GM23248 (cell line): ENCODE data around the gene NDUFA13. TPM values are rescaled to one million over a fixed set of nuclear protein-coding genes. Genes with fewer than 3 reads are reported as not detected.

Source experiments
- DNase-seq: peaks from one replicate; pipeline ENCODE4 v3.0.0-alpha.2; 2015
- H2AFZ ChIP-seq: fragments of 200-600 bp; sonication (generic); 2 replicates; pipeline ENCODE4 v1.6.1; 2016; ENCODE audit warnings: antibody characterized with exemption
- H3F3A ChIP-seq: fragments of 200-600 bp; sonication (generic); 2 replicates; pipeline ENCODE4 v1.6.1; 2016; ENCODE audit warnings: mild to moderate bottlenecking, antibody characterized with exemption, mixed run types; ENCODE audit not compliant: insufficient read depth
- H3K27ac ChIP-seq: fragments of 200-600 bp; sonication (generic); 2 replicates; pipeline ENCODE4 v1.5.1; 2016; ENCODE audit warnings: mild to moderate bottlenecking
- H3K27me3 ChIP-seq: fragments of 200-600 bp; sonication (generic); replicated peaks from 2 replicates; pipeline ENCODE4 v1.6.1; 2016; ENCODE audit warnings: mild to moderate bottlenecking; ENCODE audit not compliant: insufficient read depth
- H3K36me3 ChIP-seq: fragments of 200-600 bp; sonication (generic); 2 replicates; pipeline ENCODE4 v1.6.1; 2016; ENCODE audit warnings: low read depth, mild to moderate bottlenecking
- H3K4me1 ChIP-seq: fragments of 200-600 bp; sonication (generic); 2 replicates; pipeline ENCODE4 v1.6.1; 2016; ENCODE audit warnings: mild to moderate bottlenecking; ENCODE audit not compliant: insufficient read depth
- H3K4me2 ChIP-seq: fragments of 200-600 bp; sonication (generic); one replicate; pipeline ENCODE4 v1.6.1; 2016; ENCODE audit warnings: mild to moderate bottlenecking; ENCODE audit not compliant: unreplicated experiment
- H3K4me3 ChIP-seq: fragments of 200-600 bp; sonication (generic); 2 replicates; pipeline ENCODE4 v1.5.1; 2016; ENCODE audit warnings: mild to moderate bottlenecking
- H3K79me2 ChIP-seq: fragments of 200-600 bp; sonication (generic); 2 replicates; pipeline ENCODE4 v1.6.1; 2016; ENCODE audit warnings: mild to moderate bottlenecking; ENCODE audit not compliant: insufficient read depth
- H3K9ac ChIP-seq: fragments of 200-600 bp; sonication (generic); 2 replicates; pipeline ENCODE4 v1.6.1; 2016; ENCODE audit warnings: mild to moderate bottlenecking
- H3K9me2 ChIP-seq: fragments of 200-600 bp; sonication (generic); 2 replicates; pipeline ENCODE4 v1.6.1; 2016; ENCODE audit warnings: mixed run types, mild to moderate bottlenecking, moderate library complexity; ENCODE audit not compliant: insufficient read depth
- H3K9me3 ChIP-seq: fragments of 200-600 bp; sonication (generic); one replicate; pipeline ENCODE4 v1.6.1; 2017; ENCODE audit warnings: low read depth
- H4K20me1 ChIP-seq: fragments of 200-600 bp; sonication (generic); 2 replicates; pipeline ENCODE4 v1.6.0; 2016; ENCODE audit not compliant: insufficient read depth
- EZH2 ChIP-seq: fragments of 200-600 bp; sonication (generic); IDR thresholded peaks from 2 replicates; pipeline ENCODE4 v1.6.1; 2018; ENCODE audit warnings: antibody characterized with exemption, mild to moderate bottlenecking; ENCODE audit not compliant: insufficient read depth, poor library complexity, severe bottlenecking
- EZH2phosphoT487 ChIP-seq: fragments of 200-600 bp; sonication (generic); IDR thresholded peaks from 2 replicates; pipeline ENCODE4 v1.6.1; 2018; ENCODE audit warnings: antibody characterized with exemption, moderate library complexity, mild to moderate bottlenecking, low read depth; ENCODE audit not compliant: insufficient read depth
- WGBS, 2 experiments: methylation state at CpG; one replicate each; pipeline ENCODE4 v1.1.6; 2015 to 2017; ENCODE audit warnings: low lambda C conversion rate in 2 of 2, low coverage in 1 of 2; ENCODE audit errors: missing lambda C conversion rate in 2 of 2; 5-methylcytosine and 5-hydroxymethylcytosine counted together
- in situ Hi-C: fragments of 300-500 bp; cut with MboI; formaldehyde crosslinking; loops from 2 replicates; pipeline ENCODE4 v1.15.0; 2020
- polyA plus RNA-seq: library from polyadenylated mRNA; unstranded; fragments of >200 nt; fragmentation: Nextera tagmentation; extraction: Ambion mirVana; gene quantifications from 2 replicates; pipeline ENCODE4 v1.2.1, GENCODE V29; 2016
- total RNA-seq: library from RNA; depleted of rRNA; stranded (reverse); fragments of >200 nt; shearing (Covaris generic); gene quantifications from 2 replicates; pipeline ENCODE4 v1.2.3, GENCODE V29; 2014

Gene NDUFA13
- total and polyA plus RNA-seq, 2 experiments from 2014 or later, result 92.4 to 466 TPM

DNA sequence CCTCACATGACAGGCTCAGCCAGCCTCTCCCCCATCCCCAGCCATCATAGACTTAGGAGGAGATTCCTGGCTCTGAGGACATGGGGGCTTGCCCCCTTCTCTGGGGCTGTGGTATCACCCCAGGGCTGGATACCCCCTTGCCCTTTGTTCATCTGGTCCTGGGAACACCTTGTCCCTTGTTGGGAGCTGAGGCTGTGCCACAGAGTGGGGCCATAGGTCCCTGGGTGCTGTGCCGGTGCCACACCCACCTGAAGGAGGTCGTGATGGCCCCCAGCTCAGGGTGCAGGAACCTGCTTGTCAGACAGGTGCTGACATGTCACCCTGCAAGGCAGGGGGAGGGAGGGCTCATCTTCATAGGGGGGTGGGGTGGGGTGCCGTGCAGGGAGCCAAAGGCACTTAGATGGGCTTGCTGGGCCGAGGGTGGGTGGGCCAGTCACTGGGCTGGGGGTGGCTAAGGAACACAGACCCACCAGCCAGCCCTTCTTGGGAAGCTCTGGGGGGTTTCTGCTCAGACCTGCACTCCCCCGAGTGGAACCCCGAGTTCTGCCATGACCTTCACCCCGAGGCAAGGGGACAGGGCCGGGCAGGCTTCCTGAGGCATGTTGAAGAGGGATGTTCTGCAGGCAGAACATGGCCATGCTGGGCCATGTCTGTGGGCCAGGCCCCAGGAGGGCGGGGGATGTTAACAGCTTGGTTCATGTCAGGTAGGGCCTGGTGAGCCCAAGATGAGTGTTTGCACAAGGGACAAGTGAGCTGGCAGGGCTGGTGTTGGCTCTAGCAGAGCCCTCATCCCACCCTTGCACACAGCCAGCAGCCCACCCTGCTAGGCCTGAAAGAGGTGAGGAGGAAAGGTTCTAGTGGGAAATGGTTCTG is 28.7 kb upstream of the NDUFA13 start:
- Histone ChIP-seq H2AFZ (no peak overlapping the region), H3K4me3 (no peak overlapping the region), H3K9me2 (no peaks in the 10 kb centered on the region), H3K9me3 (no peaks in the 10 kb centered on the region), H3K4me1 (peaks cover 33% of the 10 kb centered on the region), H3K27ac (no peak overlapping the region), H3F3A (peaks cover 23% of the 10 kb centered on the region), H3K36me3 (no peaks in the 10 kb centered on the region), H3K9ac (no peak overlapping the region), H3K4me2 (no peak overlapping the region), H3K27me3 (no peaks in the 10 kb centered on the region), H3K79me2 (peaks cover 95% of the 10 kb centered on the region), H4K20me1 (no peaks in the 10 kb centered on the region)
- WGBS, 2 experiments, result 81 to 85% methylated on average over 7 to 9 of the region's 9 CpGs
- no peak for DNase-seq
- in situ Hi-C loops, result no loop called here
- TF ChIP-seq EZH2 (no peak), EZH2phosphoT487 (no peak)

DNA sequence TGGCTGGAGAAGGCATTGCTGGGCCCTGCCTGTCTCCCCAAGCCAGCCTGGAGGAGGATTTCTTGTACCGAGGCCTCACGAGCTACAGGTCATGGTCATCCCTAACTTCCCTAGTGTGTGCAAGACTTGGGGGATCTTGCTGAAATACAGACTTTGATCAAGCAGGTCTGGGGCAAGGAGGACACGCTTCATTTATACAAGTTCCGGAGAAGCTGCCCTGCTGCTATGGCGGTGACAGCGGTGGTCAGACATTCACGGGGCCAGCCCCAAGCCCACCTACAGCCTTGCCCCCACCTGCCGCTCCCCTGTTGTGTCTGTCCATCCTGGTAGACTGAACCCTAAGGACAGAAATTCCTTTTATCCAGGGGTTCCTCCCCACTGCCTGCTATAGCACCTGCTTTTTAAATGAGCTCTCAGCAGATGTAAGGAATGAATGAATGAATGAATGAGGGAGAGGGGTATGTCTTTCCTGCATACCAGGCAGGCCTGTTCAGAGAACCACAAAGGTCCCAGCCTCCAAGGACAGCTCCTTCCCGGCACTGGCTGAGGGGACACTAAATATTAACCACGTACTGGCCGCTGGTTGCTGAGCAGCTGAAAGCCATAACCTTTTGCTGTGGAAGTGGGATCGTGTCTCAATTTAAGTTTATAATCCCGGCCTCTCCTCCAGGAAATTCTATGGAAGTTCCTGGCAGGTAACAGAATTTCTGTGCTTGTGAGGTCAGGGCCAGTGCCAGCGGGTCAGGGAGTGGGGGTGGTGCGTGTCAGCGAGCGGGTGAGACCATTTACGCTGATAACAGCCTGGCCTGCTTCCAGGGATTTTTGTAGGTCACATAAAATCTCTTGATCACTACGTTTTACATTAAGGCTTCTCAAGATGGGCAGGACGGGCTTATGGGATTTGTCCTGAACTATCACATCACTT is 27.8 kb upstream of the NDUFA13 start:
- Histone ChIP-seq H3K27me3 (no peaks in the 10 kb centered on the region), H2AFZ (peak overlapping the region; percentile 67)
- DNase-seq, result peak; percentile 16

DNA sequence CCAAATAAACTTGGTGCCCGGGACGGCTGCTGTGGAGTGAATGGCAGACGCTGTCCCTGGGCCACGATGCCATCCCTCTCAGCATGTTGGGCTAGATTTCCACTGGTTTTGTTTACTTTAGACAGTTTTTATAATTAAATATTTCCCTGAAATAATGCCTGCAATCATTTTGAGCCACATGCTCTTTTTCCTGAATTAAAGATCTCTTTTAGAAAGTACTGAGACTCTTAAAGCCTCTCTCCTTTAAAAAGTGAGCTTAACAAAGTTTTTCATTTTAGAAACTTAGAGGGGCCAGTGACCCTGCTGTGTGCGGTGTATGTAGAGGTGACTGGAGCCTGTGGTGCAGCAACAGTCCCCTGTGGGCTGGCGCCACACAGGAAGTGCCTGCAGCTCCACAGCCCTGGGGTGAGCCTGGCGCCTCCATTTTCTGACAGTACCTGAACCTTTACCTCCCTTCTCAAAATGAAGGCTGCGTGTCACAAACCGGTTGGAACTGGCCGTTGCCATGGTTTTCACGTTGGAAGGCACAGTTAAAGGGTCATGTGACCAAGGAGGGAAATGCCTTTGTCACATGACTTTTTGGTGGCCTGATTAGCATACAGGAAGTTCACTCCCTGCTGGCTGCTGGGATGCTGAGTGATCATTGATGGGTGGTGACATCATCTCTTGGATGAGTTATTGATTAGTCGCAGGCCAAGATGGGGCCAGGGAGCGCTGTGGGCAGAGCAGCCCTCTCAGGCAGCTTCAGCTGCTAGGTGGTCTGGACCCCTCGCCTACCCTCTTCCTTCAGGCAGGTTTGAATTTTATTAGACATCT is 26.9 kb upstream of the NDUFA13 start:
- H3K4me2 ChIP-seq, result peak overlapping the region; percentile 85
- H2AFZ ChIP-seq, result peak overlapping the region; percentile 67
- H3K27ac ChIP-seq, result peak overlapping the region; percentile 90
- peak; percentile 97 for DNase-seq
- peak overlapping the region; percentile 85 for H3K9ac ChIP-seq
- TF ChIP-seq EZH2 (no peak), EZH2phosphoT487 (no peak)
- H3K4me1 ChIP-seq, result peaks cover 33% of the 10 kb centered on the region
- H3K27me3 ChIP-seq, result no peaks in the 10 kb centered on the region
- in situ Hi-C loops, result no loop called here
- H3F3A ChIP-seq, result peaks cover 23% of the 10 kb centered on the region
- peaks cover 93% of the 10 kb centered on the region for H3K79me2 ChIP-seq
- 6 to 9% methylated on average over 14 of the region's 14 CpGs for WGBS, 2 experiments
- no peaks in the 10 kb centered on the region for H3K36me3 ChIP-seq
- H3K4me3 ChIP-seq, result peak overlapping the region; percentile 59
- no peaks in the 10 kb centered on the region for H3K9me3 ChIP-seq
- H4K20me1 ChIP-seq, result no peaks in the 10 kb centered on the region
- H3K9me2 ChIP-seq, result no peaks in the 10 kb centered on the region

More for the DNA sequence above, 27.8 kb upstream of the NDUFA13 start:
- in situ Hi-C loops, result no loop called here
- H3F3A ChIP-seq, result peaks cover 23% of the 10 kb centered on the region
- 58 to 62% methylated on average over 20 of the region's 20 CpGs for WGBS, 2 experiments
- H3K9ac ChIP-seq, result peak overlapping the region; percentile 85
- H3K4me3 ChIP-seq, result peak overlapping the region; percentile 59
- H3K9me3 ChIP-seq, result no peaks in the 10 kb centered on the region
- H3K36me3 ChIP-seq, result no peaks in the 10 kb centered on the region
- peaks cover 33% of the 10 kb centered on the region for H3K4me1 ChIP-seq
- H3K79me2 ChIP-seq, result peaks cover 95% of the 10 kb centered on the region
- H3K9me2 ChIP-seq, result no peaks in the 10 kb centered on the region
- no peaks in the 10 kb centered on the region for H4K20me1 ChIP-seq
- no peak for TF ChIP-seq EZH2
- TF ChIP-seq EZH2phosphoT487, result no peak
- peak overlapping the region; percentile 90 for H3K27ac ChIP-seq
- H3K4me2 ChIP-seq, result peak overlapping the region; percentile 85

DNA sequence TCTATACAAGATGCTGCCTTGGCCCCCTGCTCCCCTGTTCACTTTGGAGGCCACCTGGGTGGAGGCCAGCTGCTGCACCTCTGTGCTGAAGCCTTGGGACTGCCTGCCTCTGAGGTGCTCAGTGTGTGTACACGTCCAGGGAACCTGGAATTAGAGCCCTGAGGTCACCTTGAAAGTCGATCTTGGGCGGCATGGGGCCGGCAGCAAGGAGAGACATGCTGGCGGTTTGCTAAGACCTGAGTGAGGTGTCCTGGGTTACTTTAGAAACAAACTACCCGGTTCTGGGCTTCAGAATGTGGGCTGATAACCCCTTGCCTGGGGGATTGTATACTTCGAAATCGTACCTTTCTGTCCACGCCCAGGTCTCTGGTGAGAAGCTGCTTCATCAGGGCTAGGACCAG is 26.2 kb upstream of the NDUFA13 start:
- peaks cover 31% of the 10 kb centered on the region for H3K4me1 ChIP-seq
- TF ChIP-seq EZH2 (no peak), EZH2phosphoT487 (no peak)
- peak overlapping the region; percentile 59 for H3K4me3 ChIP-seq
- in situ Hi-C loops, result loop anchor here (10.0 kb wide), 1 partner anchor 125 kb away; no protein-coding TSS in a partner anchor
- DNase-seq, result no peak
- H3K9me2 ChIP-seq, result no peaks in the 10 kb centered on the region
- H3K9ac ChIP-seq, result peak overlapping the region; percentile 85
- no peaks in the 10 kb centered on the region for H3K9me3 ChIP-seq
- 0 out of 2 replicates have a peak, but pooled peaks cover 6% of the 10 kb centered on the region for H3K36me3 ChIP-seq
- peak overlapping the region; percentile 90 for H3K27ac ChIP-seq
- peaks cover 23% of the 10 kb centered on the region for H3F3A ChIP-seq
- H2AFZ ChIP-seq, result 0 out of 2 replicates have a peak overlapping the region, but pooled peaks have one; percentile 13
- H3K27me3 ChIP-seq, result no peaks in the 10 kb centered on the region
- H3K79me2 ChIP-seq, result peaks cover 93% of the 10 kb centered on the region
- WGBS, 2 experiments, result 22 to 27% methylated on average over 9 of the region's 9 CpGs
- no peaks in the 10 kb centered on the region for H4K20me1 ChIP-seq
- H3K4me2 ChIP-seq, result peak overlapping the region; percentile 85
